ENCODE measurements around the gene CHD5. TPM values are rescaled to one million over a fixed set of nuclear protein-coding genes. Genes with fewer than 3 reads are reported as not detected.

CHD5 gene
- total and polyA plus RNA-seq, 7 experiments from 2014 or later: 0.14 to 2.8 (median 0.37) TPM; not detected in 2

GRCh38 chr1:6209661-6210580, 29.8 kb upstream of the CHD5 start:
- CTCF ChIA-PET: no interaction called here
- H3K9me3 Mint-ChIP-seq: peaks cover 0 to 2% (median 0%) of the 10 kb centered on the region in 11 donors
- peaks cover 0 to 18% (median 7%) of the 10 kb centered on the region in 7 donors for H3K4me1 Mint-ChIP-seq
- peak overlapping the region in 8 of 10 donors; percentile 14 to 78 (median 52) for H3K4me3 Mint-ChIP-seq
- Histone ChIP-seq H3K4me3 (ENCODE audit: low read length) (no peak overlapping the region), H3K27me3 (ENCODE audit: control insufficient read depth in 2 of 2, insufficient read depth in 2 of 2, low read length in 2 of 2) (peaks cover 0 to 8% of the 10 kb centered on the region in 2 donors), H3K27ac (ENCODE audit: low read depth, low read length) (no peak overlapping the region), H3K9me3 (ENCODE audit: control insufficient read depth in 2 of 3, low read length in 3 of 3) (no peaks in the 10 kb centered on the region), H3K4me1 (ENCODE audit: control insufficient read depth in 2 of 2, insufficient read depth in 2 of 2, low read length in 2 of 2) (peaks cover 0 to 5% of the 10 kb centered on the region in 2 donors), H3K36me3 (ENCODE audit: control insufficient read depth in 2 of 3, insufficient read depth in 3 of 3, low read length in 3 of 3) (no peaks in the 10 kb centered on the region)
- peaks cover 0 to 19% (median 6%) of the 10 kb centered on the region in 5 donors for H3K27me3 Mint-ChIP-seq
- POLR2A ChIA-PET: no interaction called here
- ATAC-seq (no peak), DNase-seq (no peak)
- no peak overlapping the region for H3K27ac Mint-ChIP-seq
- H3K36me3 Mint-ChIP-seq: peaks cover 0 to 23% (median 0%) of the 10 kb centered on the region in 5 donors
- intact Hi-C loops (cut with micrococcal nuclease): loop anchor here (1.0 to 10.0 kb wide), 4 partner anchors 25 to 392 kb away; partner anchors contain the start of genes ICMT (in 1 of the 2) and KLHL21 (in 1 of the 2)

GRCh38 chr1:6208723-6209660, 28.9 kb upstream of the CHD5 start:
- Mint-ChIP-seq H3K4me3 (peak overlapping the region in 8 of 10 donors; percentile 14 to 78 (median 56)), H3K36me3 (peaks cover 0 to 21% (median 0%) of the 10 kb centered on the region in 5 donors), H3K27me3 (peaks cover 0 to 23% (median 6%) of the 10 kb centered on the region in 5 donors), H3K4me1 (peaks cover 0 to 21% (median 7%) of the 10 kb centered on the region in 7 donors), H3K27ac (peak overlapping the region in 1 of 9 donors; percentile 25), H3K9me3 (peaks cover 0 to 2% (median 0%) of the 10 kb centered on the region in 11 donors)
- peak overlapping the region; percentile 27 for H3K4me3 ChIP-seq (ENCODE audit: low read length)
- peaks cover 0 to 5% of the 10 kb centered on the region in 2 donors for H3K4me1 ChIP-seq (ENCODE audit: control insufficient read depth in 2 of 2, insufficient read depth in 2 of 2, low read length in 2 of 2)
- intact Hi-C loops (cut with micrococcal nuclease): loop anchor here (1.0 to 10.0 kb wide), 4 partner anchors 26 to 393 kb away; partner anchors contain the start of genes ICMT (in 1 of the 2) and KLHL21 (in 1 of the 2)
- CTCF ChIA-PET: no interaction called here
- peaks cover 0 to 8% of the 10 kb centered on the region in 2 donors for H3K27me3 ChIP-seq (ENCODE audit: control insufficient read depth in 2 of 2, insufficient read depth in 2 of 2, low read length in 2 of 2)
- no peaks in the 10 kb centered on the region for H3K36me3 ChIP-seq (ENCODE audit: control insufficient read depth in 2 of 3, insufficient read depth in 3 of 3, low read length in 3 of 3)
- ATAC-seq (peak; percentile 65), DNase-seq (peak in 2 of 9 donors; percentile 20 to 47)
- H3K9me3 ChIP-seq (ENCODE audit: control insufficient read depth in 2 of 3, low read length in 3 of 3): no peaks in the 10 kb centered on the region
- no peak overlapping the region for H3K27ac ChIP-seq (ENCODE audit: low read depth, low read length)
- POLR2A ChIA-PET: no interaction called here

GRCh38 chr1:6207921-6208320, 27.8 kb upstream of the CHD5 start:
- CTCF ChIA-PET: no interaction called here
- peaks cover 0 to 23% (median 6%) of the 10 kb centered on the region in 5 donors for H3K27me3 Mint-ChIP-seq
- Histone ChIP-seq H3K27ac (ENCODE audit: low read depth, low read length) (no peak overlapping the region), H3K27me3 (ENCODE audit: control insufficient read depth in 2 of 2, insufficient read depth in 2 of 2, low read length in 2 of 2) (peaks cover 0 to 8% of the 10 kb centered on the region in 2 donors), H3K4me3 (ENCODE audit: low read length) (no peak overlapping the region), H3K9me3 (ENCODE audit: control insufficient read depth in 2 of 3, low read length in 3 of 3) (no peaks in the 10 kb centered on the region), H3K36me3 (ENCODE audit: control insufficient read depth in 2 of 3, insufficient read depth in 3 of 3, low read length in 3 of 3) (no peaks in the 10 kb centered on the region), H3K4me1 (ENCODE audit: control insufficient read depth in 2 of 2, insufficient read depth in 2 of 2, low read length in 2 of 2) (peaks cover 0 to 5% of the 10 kb centered on the region in 2 donors)
- no peak for DNase-seq
- peak overlapping the region in 9 of 10 donors; percentile 19 to 86 (median 39) for H3K4me3 Mint-ChIP-seq
- ATAC-seq: no peak
- H3K36me3 Mint-ChIP-seq: peaks cover 0 to 18% (median 0%) of the 10 kb centered on the region in 5 donors
- H3K27ac Mint-ChIP-seq: no peak overlapping the region
- H3K9me3 Mint-ChIP-seq: peaks cover 0 to 2% (median 0%) of the 10 kb centered on the region in 11 donors
- POLR2A ChIA-PET: no interaction called here
- intact Hi-C loops (cut with micrococcal nuclease): loop anchor here (1.0 to 10.0 kb wide), 4 partner anchors 9 to 394 kb away; partner anchors contain the start of genes ICMT (in 1 of the 2), KLHL21 (in 1 of the 2) and RPL22 (in 1 of the 2)
- peaks cover 0 to 21% (median 7%) of the 10 kb centered on the region in 7 donors for H3K4me1 Mint-ChIP-seq

GRCh38 chr1:6207075-6207885, 27.2 kb upstream of the CHD5 start:
- DNase-seq (no peak), ATAC-seq (no peak)
- Histone ChIP-seq H3K27me3 (ENCODE audit: control insufficient read depth in 2 of 2, insufficient read depth in 2 of 2, low read length in 2 of 2) (peaks cover 0 to 8% of the 10 kb centered on the region in 2 donors), H3K27ac (ENCODE audit: low read depth, low read length) (no peak overlapping the region), H3K4me1 (ENCODE audit: control insufficient read depth in 2 of 2, insufficient read depth in 2 of 2, low read length in 2 of 2) (peaks cover 0 to 5% of the 10 kb centered on the region in 2 donors), H3K36me3 (ENCODE audit: control insufficient read depth in 2 of 3, insufficient read depth in 3 of 3, low read length in 3 of 3) (no peaks in the 10 kb centered on the region), H3K4me3 (ENCODE audit: low read length) (no peak overlapping the region), H3K9me3 (ENCODE audit: control insufficient read depth in 2 of 3, low read length in 3 of 3) (no peaks in the 10 kb centered on the region)
- no peaks in the 10 kb centered on the region for H3K9me3 Mint-ChIP-seq
- H3K27ac Mint-ChIP-seq: no peak overlapping the region
- ChIA-PET POLR2A (no interaction called here), CTCF (interaction anchor here (1.3 kb wide), 1 partner anchor 17 kb away, joined by 4 read pairs; no protein-coding TSS in a partner anchor)
- H3K36me3 Mint-ChIP-seq: peaks cover 0 to 14% (median 0%) of the 10 kb centered on the region in 5 donors
- peak overlapping the region; percentile 39 to 86 (median 77) for H3K4me3 Mint-ChIP-seq
- H3K27me3 Mint-ChIP-seq: peaks cover 0 to 19% (median 6%) of the 10 kb centered on the region in 5 donors
- intact Hi-C loops (cut with micrococcal nuclease): loop anchor here (1.0 to 10.0 kb wide), 3 partner anchors 8 to 395 kb away; partner anchors contain the start of genes KLHL21 (in 1 of the 2) and RPL22 (in 1 of the 2)
- peaks cover 0 to 21% (median 7%) of the 10 kb centered on the region in 7 donors for H3K4me1 Mint-ChIP-seq

- POLR2A ChIA-PET: interaction anchor here (0.9 kb wide), 1 partner anchor 90 kb away, joined by 3 read pairs; no protein-coding TSS in a partner anchor
- Mint-ChIP-seq H3K27me3 (peaks cover 0 to 19% (median 6%) of the 10 kb centered on the region in 5 donors), H3K4me1 (peaks cover under 1 to 22% (median 10%) of the 10 kb centered on the region in 7 donors), H3K9me3 (peaks cover 0 to 2% (median 0%) of the 10 kb centered on the region in 11 donors), H3K27ac (peak overlapping the region in 1 of 9 donors; percentile 23), H3K4me3 (peak overlapping the region; percentile 27 to 86 (median 70)), H3K36me3 (peaks cover 0 to 11% (median 0%) of the 10 kb centered on the region in 5 donors)
- intact Hi-C loops (cut with micrococcal nuclease): loop anchor here (1.0 to 10.0 kb wide), 3 partner anchors 29 to 396 kb away; partner anchors contain the start of genes ICMT (in 1 of the 2) and KLHL21 (in 1 of the 2)
- peaks cover 0 to 8% of the 10 kb centered on the region in 2 donors for H3K27me3 ChIP-seq (ENCODE audit: control insufficient read depth in 2 of 2, insufficient read depth in 2 of 2, low read length in 2 of 2)
- H3K4me1 ChIP-seq (ENCODE audit: control insufficient read depth in 2 of 2, insufficient read depth in 2 of 2, low read length in 2 of 2): peaks cover 0 to 5% of the 10 kb centered on the region in 2 donors
- DNase-seq (peak in 1 of 9 donors; percentile 27), ATAC-seq (no peak)
- CTCF ChIA-PET: interaction anchor here (0.6 to 1.3 kb wide), 2 partner anchors 17 to 25 kb away, joined by 3 to 4 read pairs; no protein-coding TSS in a partner anchor
- no peak overlapping the region for H3K27ac ChIP-seq (ENCODE audit: low read depth, low read length)
- peak overlapping the region; percentile 58 for H3K4me3 ChIP-seq (ENCODE audit: low read length)
- H3K9me3 ChIP-seq (ENCODE audit: control insufficient read depth in 2 of 3, low read length in 3 of 3): no peaks in the 10 kb centered on the region
- no peaks in the 10 kb centered on the region for H3K36me3 ChIP-seq (ENCODE audit: control insufficient read depth in 2 of 3, insufficient read depth in 3 of 3, low read length in 3 of 3)
Observed at GRCh38 chr1:6206520-6206855, 26.4 kb upstream of the CHD5 start.
